Heart left ventricle (tissue), 13 donors: ENCODE data around the gene ITGAE.

Experiments used
- CTCF ChIP-seq, 12 donors: fragments of 200-600 bp; sonication (generic) in 4 of 12; IDR thresholded peaks; one replicate each; pipeline versions ENCODE4 v1.5.0 to v1.8.0; 2018 to 2022; ENCODE audit warnings: antibody characterized with exemption in 12 of 12, mild to moderate bottlenecking in 5 of 12
- POLR2A ChIP-seq, 2 donors: fragments of 450-650 bp; IDR thresholded peaks; one replicate each; pipeline ENCODE4 v1.6.1; 2017; ENCODE audit warnings: antibody characterized with exemption in 2 of 2, mild to moderate bottlenecking in 2 of 2, moderate library complexity in 2 of 2
- donor health status: ischemic (EF 13 %, LVEDD 7.1; RV severe dilation, severe dysfunction).
- donor health status: DM: no; HTN: yes; CAD: no.
- donor health status: DM: no; HTN: no; CAD: no.
- donor health status: ischemic (EF 25% LVEDD 6.9; RV normal size, moderate dysfunction).
- donor health status: ischemic (EF 25% LVEDD 5.7; RV mildly dilated, moderate dysfunction).
- donor health status: ischemic (EF 35%, LVEDD 5.7; RV mildly dilated, moderate dysfunction).
- donor health status: nonischemic (EF 11% LVEDD 7.7; RV severe dilation, severe dysfunction).
- donor health status: DM: yes; HTN: yes; CAD: no.
- donor health status: PGD.
- donor health status: ischemic (EF 29% LVEDD 5.4; RV normal size, mild dysfunction).
- donor health status: nonischemic (EF 23%, LVEDD 6.1; RV moderate dilation, normal function).

- TF ChIP-seq CTCF (IDR thresholded peaks at IDR 0.05): no peak
- no peak for TF ChIP-seq POLR2A (IDR thresholded peaks at IDR 0.05)
Observed at GRCh38 chr17:3763777-3764170, 37.2 kb downstream of the ITGAE start.
